Stimulated activated CD4-positive, alpha-beta T cell treated with anti-CD3 and anti-CD28 coated beads, TNF-alpha, amount 100 ng/mL, for 24 hours (primary cell): Measurements from ENCODE around the gene OR2M7.
"Not testable (repeated sequence)": the region's sequence is repeated elsewhere in the genome, so short reads cannot be mapped to it uniquely, and the experiment has no call there.

Experiments
- DNase-seq, 3 experiments: peaks; one replicate each; pipeline ENCODE4 v3.0.0-alpha.2; 2020; ENCODE audit warnings: low read depth in 3 of 3

The OR2M7 gene, protein sequence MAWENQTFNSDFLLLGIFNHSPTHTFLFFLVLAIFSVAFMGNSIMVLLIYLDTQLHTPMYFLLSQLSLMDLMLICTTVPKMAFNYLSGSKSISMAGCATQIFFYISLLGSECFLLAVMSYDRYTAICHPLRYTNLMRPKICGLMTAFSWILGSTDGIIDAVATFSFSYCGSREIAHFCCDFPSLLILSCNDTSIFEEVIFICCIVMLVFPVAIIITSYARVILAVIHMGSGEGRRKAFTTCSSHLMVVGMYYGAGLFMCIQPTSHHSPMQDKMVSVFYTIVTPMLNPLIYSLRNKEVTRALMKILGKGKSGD

DNA sequence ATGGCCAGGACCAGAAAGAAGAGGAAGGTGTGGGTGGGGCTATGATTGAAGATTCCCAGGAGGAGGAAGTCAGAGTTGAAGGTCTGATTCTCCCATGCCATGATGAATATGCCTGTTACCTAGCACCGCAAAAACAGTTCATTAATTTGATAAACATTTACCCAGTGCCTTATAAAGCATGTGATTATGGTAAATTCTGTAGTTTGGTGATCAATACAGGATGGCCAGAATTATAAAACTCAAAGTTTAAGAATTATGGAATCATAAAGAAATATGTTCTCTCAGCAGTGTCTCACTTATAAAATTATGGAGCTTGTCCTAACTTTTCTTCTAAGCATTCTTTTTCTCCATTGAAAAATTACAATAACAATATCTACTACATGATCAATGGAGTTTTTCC is at the start of gene OR2M7:
Gene OR2M7 (minus strand): TSS at position 101 of the 400 bp plus-strand sequence. CDS start 0 bp downstream, at position 101.
- no peak for DNase-seq

DNA sequence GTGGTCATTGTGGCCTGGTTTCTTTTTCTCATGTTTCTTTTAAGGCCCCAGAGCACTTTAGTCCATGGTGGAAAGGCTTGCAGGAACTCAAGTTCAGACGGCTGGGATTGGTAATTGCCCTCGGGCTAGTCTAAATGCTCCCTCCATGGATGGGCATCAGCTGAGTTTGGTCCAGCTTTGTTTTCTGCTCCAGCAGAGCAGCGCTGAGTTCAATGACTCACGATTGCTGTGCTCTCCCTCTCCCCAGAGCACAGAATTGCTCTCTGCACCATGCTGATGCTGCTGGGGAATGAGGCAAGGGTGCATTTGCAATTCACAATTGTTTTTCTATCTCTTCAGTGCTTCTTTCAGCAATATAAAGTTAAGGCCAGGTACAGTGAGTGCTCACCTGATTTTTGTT is 49.4 kb upstream of the OR2M7 start:
- DNase-seq, result no peak

DNA sequence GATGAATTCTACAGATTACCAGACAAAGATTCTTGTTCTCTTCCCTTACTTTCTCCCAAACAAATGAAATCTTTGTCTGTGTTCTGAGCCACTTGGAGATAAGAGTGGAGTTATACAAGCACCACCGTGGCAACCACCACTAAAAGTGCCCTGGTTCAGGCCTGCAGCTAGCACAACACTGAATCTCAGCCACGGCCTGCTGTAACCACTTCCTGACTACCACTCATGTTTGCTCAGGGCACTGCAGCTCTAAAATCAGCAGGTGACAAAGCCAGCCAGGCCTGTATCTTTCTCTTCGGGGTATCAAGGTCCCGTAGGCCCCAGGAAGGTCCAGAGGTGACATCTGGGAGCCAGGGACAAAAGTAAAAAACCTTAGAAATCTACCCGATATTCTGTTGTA is 48.0 kb upstream of the OR2M7 start:
- no peak for DNase-seq

DNA sequence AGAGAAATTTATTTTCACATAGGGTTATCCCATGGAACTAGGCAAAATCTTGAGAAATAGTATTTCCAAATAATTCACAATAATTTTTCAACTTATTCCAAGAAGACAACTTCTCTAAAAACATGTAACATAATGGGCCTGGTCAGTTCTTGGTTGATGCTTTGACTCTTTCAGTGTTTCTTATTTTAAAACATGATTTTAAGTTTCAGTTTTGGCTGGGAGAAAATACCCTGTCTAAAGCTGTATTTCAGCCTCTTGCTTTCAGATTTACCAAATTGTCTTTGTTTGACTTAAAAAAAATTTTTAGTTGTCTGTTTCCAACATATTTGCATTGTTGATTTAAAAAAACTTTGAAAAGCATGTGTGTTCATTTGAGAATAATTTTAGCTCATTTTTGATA is 42.2 kb upstream of the OR2M7 start:
- no peak for DNase-seq

- no peak for DNase-seq
Measured at GRCh38 chr1:248361121-248361715, 36.9 kb upstream of the OR2M7 start, which contains the start of gene OR2T4. OR2T4 (plus strand) TSS chr1:248361665; CDS start chr1:248361665, 0 bp downstream.

DNA sequence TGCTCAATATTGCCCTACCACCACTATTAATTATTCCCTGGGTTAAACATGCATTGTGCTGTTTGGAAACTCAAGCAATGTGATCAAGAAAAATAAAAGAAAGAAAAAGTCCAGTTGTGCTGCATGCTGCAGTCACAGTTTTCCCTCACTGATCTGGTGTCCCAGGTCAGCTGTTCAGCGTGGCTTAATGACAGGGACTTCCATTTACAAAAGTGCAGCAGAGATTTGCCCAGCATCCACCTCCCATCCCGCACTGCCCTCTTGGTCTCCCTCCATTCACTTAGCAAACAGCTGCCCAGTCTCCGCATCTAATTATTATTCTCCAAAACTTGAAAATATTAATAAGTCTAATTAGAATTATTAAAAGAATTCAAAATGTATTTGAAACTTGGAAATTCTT is 35.0 kb upstream of the OR2M7 start:
- no peak for DNase-seq

DNA sequence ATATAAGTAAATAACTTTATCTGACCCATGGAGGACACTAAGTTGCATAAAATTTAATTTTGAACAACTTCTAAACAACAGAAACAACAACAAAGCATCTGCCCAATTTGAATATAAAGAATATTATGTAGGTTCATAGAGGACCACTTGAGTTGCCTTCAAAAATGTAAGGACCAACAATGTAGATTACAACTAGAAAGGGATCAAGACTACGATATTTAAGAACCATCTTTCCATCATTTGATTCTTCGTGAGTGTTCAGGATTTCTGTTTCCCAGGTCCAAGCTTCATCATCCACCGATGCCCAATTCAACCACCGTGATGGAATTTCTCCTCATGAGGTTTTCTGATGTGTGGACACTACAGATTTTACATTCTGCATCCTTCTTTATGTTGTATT is 24.1 kb upstream of the OR2M7 start, which contains the start of gene OR14C36:
Gene OR14C36 (plus strand): TSS at position 301 of the 400 bp plus-strand sequence. CDS start 0 bp downstream, at position 301.
- DNase-seq, result no peak

DNA sequence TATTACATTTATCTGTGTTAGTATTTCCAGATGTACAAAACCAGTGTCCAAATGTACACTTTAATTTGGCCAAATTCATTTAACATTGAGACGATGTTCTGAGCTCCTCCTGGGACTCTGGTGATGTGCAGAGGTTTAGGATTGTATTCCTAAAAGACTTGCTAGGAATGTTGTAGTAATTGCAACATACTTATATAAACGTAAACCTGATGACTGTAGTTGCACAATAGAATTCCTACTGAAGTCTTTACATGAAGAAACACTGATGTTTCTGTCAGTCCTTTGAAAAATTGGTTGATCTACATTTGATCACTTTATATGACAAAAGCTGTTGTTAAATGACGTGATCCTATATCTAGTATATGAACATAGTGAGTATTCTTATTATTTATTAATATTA is 19.1 kb upstream of the OR2M7 start:
- no peak for DNase-seq

GRCh38 chr1:248316796-248317195 is 7.6 kb downstream of the OR2M7 start:
- DNase-seq, result no peak

GRCh38 chr1:248306740-248307139 is 17.6 kb downstream of the OR2M7 start:
- not testable (repeated sequence) for DNase-seq

GRCh38 chr1:248306103-248306502 is 18.3 kb downstream of the OR2M7 start:
- DNase-seq, result no peak

- not testable (repeated sequence) for DNase-seq
Measured at GRCh38 chr1:248305672-248306071, 18.7 kb downstream of the OR2M7 start.

DNA sequence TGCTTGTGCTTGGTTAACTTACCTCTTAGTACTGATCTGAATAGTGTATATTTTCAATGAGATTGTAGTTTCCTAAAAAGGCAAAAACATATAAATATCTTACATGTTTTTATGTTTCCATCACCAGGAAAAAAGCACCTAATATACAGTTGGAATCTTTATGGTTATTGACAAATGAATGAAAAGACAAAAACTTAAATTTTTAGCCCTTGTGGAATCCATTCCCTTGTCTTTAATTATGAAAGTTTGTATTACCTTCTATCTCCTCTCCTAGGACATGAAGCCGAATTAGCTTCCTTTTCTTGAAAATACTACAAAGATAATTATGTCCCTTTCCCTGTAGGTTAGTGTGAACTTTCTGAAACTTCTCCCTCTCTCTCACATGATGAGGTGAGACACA is 21.0 kb downstream of the OR2M7 start, which contains the start of gene OR2T12:
Gene OR2T12 (minus strand): TSS at position 101 of the 400 bp plus-strand sequence. CDS start 7,846 bp downstream, outside the sequence.
- DNase-seq, result no peak

DNA sequence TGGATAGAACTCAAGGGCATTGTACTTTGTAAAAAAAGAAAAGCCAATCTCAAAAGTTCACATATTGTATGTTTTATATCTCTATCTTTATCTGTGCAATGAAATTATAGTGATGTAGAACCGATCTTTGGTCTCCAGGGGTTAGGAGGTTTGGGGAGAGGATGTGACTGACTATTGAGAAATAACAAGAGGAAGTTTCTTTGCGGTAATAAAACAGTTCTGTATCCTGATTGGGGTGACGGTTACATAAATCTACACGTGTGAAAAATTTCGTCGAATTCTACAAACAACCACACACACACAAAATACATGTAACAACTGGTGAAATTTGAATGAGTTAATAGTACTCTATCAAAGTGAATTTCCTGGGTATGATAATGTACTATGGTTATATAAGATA is 36.0 kb downstream of the OR2M7 start:
- no peak for DNase-seq

- no peak for DNase-seq
Measured at GRCh38 chr1:248277876-248278275, 46.5 kb downstream of the OR2M7 start, which contains the start of gene OR2T33. OR2T33 (minus strand) TSS chr1:248277976; CDS start chr1:248273814, 4,162 bp downstream.
